ENCODE measurements around the gene CNTN4. TPM values are rescaled to one million over a fixed set of nuclear protein-coding genes. Genes with fewer than 3 reads are reported as not detected.

The CNTN4 gene
- total RNA-seq, 3 donors from 2014 or later (not counting 1 experiment from before 2014, with no cell fraction given): not detected

- 74% methylated on average over 5 of the region's 6 CpGs for WGBS (ENCODE audit: insufficient coverage)
- TF ChIP-seq, protein P1, sequence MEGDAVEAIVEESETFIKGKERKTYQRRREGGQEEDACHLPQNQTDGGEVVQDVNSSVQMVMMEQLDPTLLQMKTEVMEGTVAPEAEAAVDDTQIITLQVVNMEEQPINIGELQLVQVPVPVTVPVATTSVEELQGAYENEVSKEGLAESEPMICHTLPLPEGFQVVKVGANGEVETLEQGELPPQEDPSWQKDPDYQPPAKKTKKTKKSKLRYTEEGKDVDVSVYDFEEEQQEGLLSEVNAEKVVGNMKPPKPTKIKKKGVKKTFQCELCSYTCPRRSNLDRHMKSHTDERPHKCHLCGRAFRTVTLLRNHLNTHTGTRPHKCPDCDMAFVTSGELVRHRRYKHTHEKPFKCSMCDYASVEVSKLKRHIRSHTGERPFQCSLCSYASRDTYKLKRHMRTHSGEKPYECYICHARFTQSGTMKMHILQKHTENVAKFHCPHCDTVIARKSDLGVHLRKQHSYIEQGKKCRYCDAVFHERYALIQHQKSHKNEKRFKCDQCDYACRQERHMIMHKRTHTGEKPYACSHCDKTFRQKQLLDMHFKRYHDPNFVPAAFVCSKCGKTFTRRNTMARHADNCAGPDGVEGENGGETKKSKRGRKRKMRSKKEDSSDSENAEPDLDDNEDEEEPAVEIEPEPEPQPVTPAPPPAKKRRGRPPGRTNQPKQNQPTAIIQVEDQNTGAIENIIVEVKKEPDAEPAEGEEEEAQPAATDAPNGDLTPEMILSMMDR (IDR thresholded peaks at IDR 0.05): no peak
- Histone ChIP-seq H3K36me3 (ENCODE audit: control insufficient read depth, insufficient read depth, low read length) (no peaks in the 10 kb centered on the region), H3K9me3 (ENCODE audit: control insufficient read depth, insufficient read depth, low read length) (no peaks in the 10 kb centered on the region), H3K27ac (ENCODE audit: low read length) (no peak overlapping the region), H3K27me3 (ENCODE audit: control insufficient read depth, insufficient read depth, low read length) (peaks cover 2% of the 10 kb centered on the region), H3K4me1 (ENCODE audit: control insufficient read depth, insufficient read depth, low read length) (no peaks in the 10 kb centered on the region), H3K4me3 (ENCODE audit: low read length) (no peak overlapping the region)
- intact Hi-C loops (cut with micrococcal nuclease): no loop called here
- Mint-ChIP-seq H3K9me3 (no peaks in the 10 kb centered on the region), H3K4me1 (no peaks in the 10 kb centered on the region), H3K4me3 (no peak overlapping the region), H3K36me3 (no peaks in the 10 kb centered on the region), H3K27ac (no peak overlapping the region), H3K27me3 (ENCODE audit: low read depth in 2 of 2) (peaks cover 9 to 23% of the 10 kb centered on the region in 2 donors)
- ATAC-seq (no peak), DNase-seq (no peak)
Measured at GRCh38 chr3:3101660-3102458, 1003.2 kb downstream of the CNTN4 start.

DNA sequence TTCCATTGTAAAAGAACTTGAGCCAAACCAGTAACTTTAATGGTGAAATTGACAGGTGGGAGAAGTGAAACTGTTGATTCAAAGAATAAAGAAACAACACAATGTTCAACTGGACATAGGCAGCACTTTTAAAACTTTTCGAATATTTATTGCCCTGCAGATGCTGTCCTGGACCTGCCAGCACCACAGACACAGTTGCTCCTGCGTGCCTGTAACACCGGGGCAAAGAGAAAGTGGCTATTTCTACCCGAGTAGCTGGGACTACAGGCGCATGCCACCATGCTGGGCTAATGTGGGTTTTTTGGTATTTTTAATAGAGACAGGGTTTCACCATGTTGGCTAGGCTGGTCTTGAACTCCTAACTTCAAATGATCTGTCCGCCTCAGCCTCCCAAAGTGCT, 1004.1 kb downstream of the CNTN4 start:
- DNase-seq (no peak), ATAC-seq (no peak)
- Mint-ChIP-seq H3K27ac (no peak overlapping the region), H3K36me3 (no peaks in the 10 kb centered on the region), H3K27me3 (ENCODE audit: low read depth in 2 of 2) (peaks cover 7 to 23% of the 10 kb centered on the region in 2 donors), H3K4me3 (no peak overlapping the region), H3K4me1 (no peaks in the 10 kb centered on the region), H3K9me3 (no peaks in the 10 kb centered on the region)
- WGBS (ENCODE audit: insufficient coverage): 92% methylated on average over 6 of the region's 6 CpGs
- TF ChIP-seq, protein P1 (IDR thresholded peaks at IDR 0.05): no peak
- no peaks in the 10 kb centered on the region for H3K36me3 ChIP-seq (ENCODE audit: control insufficient read depth, insufficient read depth, low read length)
- no peak overlapping the region for H3K27ac ChIP-seq (ENCODE audit: low read length)
- H3K4me3 ChIP-seq (ENCODE audit: low read length): no peak overlapping the region
- no peaks in the 10 kb centered on the region for H3K9me3 ChIP-seq (ENCODE audit: control insufficient read depth, insufficient read depth, low read length)
- no peaks in the 10 kb centered on the region for H3K4me1 ChIP-seq (ENCODE audit: control insufficient read depth, insufficient read depth, low read length)
- peaks cover 2% of the 10 kb centered on the region for H3K27me3 ChIP-seq (ENCODE audit: control insufficient read depth, insufficient read depth, low read length)
- intact Hi-C loops (cut with micrococcal nuclease): no loop called here

DNA sequence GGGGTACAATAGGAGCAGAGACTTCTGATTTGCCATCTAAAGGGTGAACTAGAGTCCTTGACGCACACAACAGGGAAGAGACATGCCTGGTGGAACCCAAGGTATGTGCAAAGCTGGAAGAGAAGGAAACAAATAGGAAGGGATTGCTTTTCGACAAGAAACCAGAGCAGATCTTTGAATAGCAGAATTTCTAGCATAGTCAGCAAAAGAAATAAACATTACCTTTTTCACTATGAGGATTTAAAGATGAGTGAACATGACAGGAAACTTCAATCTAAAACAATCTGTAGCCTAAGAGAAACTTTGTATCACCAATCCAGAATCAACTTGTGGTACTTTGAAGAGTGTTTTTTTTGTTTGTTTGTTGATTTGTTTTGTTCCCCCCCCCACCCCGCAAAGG, 1006.6 kb downstream of the CNTN4 start:
- ATAC-seq: no peak
- WGBS (ENCODE audit: insufficient coverage): 88% methylated on average over 2 of the region's 3 CpGs
- Mint-ChIP-seq H3K27me3 (ENCODE audit: low read depth in 2 of 2) (peaks cover 13 to 35% of the 10 kb centered on the region in 2 donors), H3K4me1 (no peaks in the 10 kb centered on the region), H3K36me3 (no peaks in the 10 kb centered on the region), H3K27ac (no peak overlapping the region), H3K4me3 (no peak overlapping the region), H3K9me3 (no peaks in the 10 kb centered on the region)
- H3K27ac ChIP-seq (ENCODE audit: low read length): no peak overlapping the region
- no peak overlapping the region for H3K4me3 ChIP-seq (ENCODE audit: low read length)
- TF ChIP-seq, protein P1 (IDR thresholded peaks at IDR 0.05): no peak
- intact Hi-C loops (cut with micrococcal nuclease): no loop called here
- no peaks in the 10 kb centered on the region for H3K9me3 ChIP-seq (ENCODE audit: control insufficient read depth, insufficient read depth, low read length)
- no peaks in the 10 kb centered on the region for H3K4me1 ChIP-seq (ENCODE audit: control insufficient read depth, insufficient read depth, low read length)
- DNase-seq: no peak
- H3K36me3 ChIP-seq (ENCODE audit: control insufficient read depth, insufficient read depth, low read length): no peaks in the 10 kb centered on the region
- peaks cover 2% of the 10 kb centered on the region for H3K27me3 ChIP-seq (ENCODE audit: control insufficient read depth, insufficient read depth, low read length)

DNA sequence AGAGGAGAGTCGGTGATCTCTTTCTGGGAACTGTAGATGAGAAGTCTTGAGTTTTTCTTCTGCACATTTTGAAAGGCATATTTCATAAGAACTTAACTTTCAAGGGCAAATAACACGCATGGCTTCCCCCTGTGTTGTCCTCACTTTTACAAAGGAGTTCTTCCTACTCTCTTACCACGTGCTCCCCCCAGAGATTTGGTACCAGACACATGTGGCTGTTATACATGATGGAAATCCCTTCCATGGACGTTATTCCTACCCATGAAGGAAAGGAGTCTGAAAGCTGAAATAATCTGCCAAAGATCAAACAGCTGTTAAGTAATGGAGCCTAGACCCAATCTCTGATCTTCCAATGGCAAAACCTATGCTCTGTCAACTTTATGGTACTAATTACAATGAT, 1007.1 kb downstream of the CNTN4 start:
- TF ChIP-seq, protein P1 (IDR thresholded peaks at IDR 0.05): no peak
- intact Hi-C loops (cut with micrococcal nuclease): no loop called here
- H3K36me3 ChIP-seq (ENCODE audit: control insufficient read depth, insufficient read depth, low read length): no peaks in the 10 kb centered on the region
- no peak for DNase-seq
- H3K9me3 ChIP-seq (ENCODE audit: control insufficient read depth, insufficient read depth, low read length): no peaks in the 10 kb centered on the region
- H3K4me3 ChIP-seq (ENCODE audit: low read length): no peak overlapping the region
- Mint-ChIP-seq H3K27me3 (ENCODE audit: low read depth in 2 of 2) (peaks cover 13 to 35% of the 10 kb centered on the region in 2 donors), H3K4me1 (no peaks in the 10 kb centered on the region), H3K27ac (no peak overlapping the region), H3K4me3 (no peak overlapping the region), H3K9me3 (no peaks in the 10 kb centered on the region), H3K36me3 (no peaks in the 10 kb centered on the region)
- H3K27ac ChIP-seq (ENCODE audit: low read length): no peak overlapping the region
- peaks cover 6% of the 10 kb centered on the region for H3K4me1 ChIP-seq (ENCODE audit: control insufficient read depth, insufficient read depth, low read length)
- peaks cover 2% of the 10 kb centered on the region for H3K27me3 ChIP-seq (ENCODE audit: control insufficient read depth, insufficient read depth, low read length)
- 71% methylated on average over 4 of the region's 4 CpGs for WGBS (ENCODE audit: insufficient coverage)
- no peak for ATAC-seq
